ENCODE measurements around the gene SERPING1. TPM values are rescaled to one million over a fixed set of nuclear protein-coding genes. Genes with fewer than 3 reads are reported as not detected.

The SERPING1 gene
- total and polyA plus RNA-seq, 2 donors (not counting 1 experiment from before 2014, with no cell fraction given): not detected

GRCh38 chr11:57645689-57646085 is 48.2 kb downstream of the SERPING1 start:
- Mint-ChIP-seq H3K9me3 (ENCODE audit: insufficient read depth) (no peaks in the 10 kb centered on the region), H3K27me3 (peaks cover 76% of the 10 kb centered on the region)

GRCh38 chr11:57646194-57646798 is 48.8 kb downstream of the SERPING1 start:
- no peaks in the 10 kb centered on the region for H4K20me1 ChIP-seq (ENCODE audit: control insufficient read depth, insufficient read depth, low read length, poor library complexity, severe bottlenecking)
- H3K9me3 ChIP-seq (ENCODE audit: control extremely low read depth in 1 of 3, control insufficient read depth in 2 of 3, insufficient read depth in 1 of 3, low read length in 2 of 3): peaks cover 0 to 11% (median 0%) of the 10 kb centered on the region in 3 donors
- TF ChIP-seq, protein P1, sequence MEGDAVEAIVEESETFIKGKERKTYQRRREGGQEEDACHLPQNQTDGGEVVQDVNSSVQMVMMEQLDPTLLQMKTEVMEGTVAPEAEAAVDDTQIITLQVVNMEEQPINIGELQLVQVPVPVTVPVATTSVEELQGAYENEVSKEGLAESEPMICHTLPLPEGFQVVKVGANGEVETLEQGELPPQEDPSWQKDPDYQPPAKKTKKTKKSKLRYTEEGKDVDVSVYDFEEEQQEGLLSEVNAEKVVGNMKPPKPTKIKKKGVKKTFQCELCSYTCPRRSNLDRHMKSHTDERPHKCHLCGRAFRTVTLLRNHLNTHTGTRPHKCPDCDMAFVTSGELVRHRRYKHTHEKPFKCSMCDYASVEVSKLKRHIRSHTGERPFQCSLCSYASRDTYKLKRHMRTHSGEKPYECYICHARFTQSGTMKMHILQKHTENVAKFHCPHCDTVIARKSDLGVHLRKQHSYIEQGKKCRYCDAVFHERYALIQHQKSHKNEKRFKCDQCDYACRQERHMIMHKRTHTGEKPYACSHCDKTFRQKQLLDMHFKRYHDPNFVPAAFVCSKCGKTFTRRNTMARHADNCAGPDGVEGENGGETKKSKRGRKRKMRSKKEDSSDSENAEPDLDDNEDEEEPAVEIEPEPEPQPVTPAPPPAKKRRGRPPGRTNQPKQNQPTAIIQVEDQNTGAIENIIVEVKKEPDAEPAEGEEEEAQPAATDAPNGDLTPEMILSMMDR (IDR thresholded peaks at IDR 0.05): no peak
- TF ChIP-seq EZH2 (IDR thresholded peaks at IDR 0.05; ENCODE audit: borderline replicate concordance, insufficient read depth, low read depth, low read length, poor library complexity, severe bottlenecking): no peak
- no peak overlapping the region for H3K27ac Mint-ChIP-seq
- H3K9me3 Mint-ChIP-seq (ENCODE audit: insufficient read depth): no peaks in the 10 kb centered on the region
- H3K4me3 ChIP-seq (ENCODE audit: control extremely low read depth in 1 of 5, extremely low read depth in 1 of 5, insufficient read depth in 1 of 5, low read depth in 2 of 5, low read length in 4 of 5): no peak overlapping the region
- WGBS (ENCODE audit: insufficient coverage): 34% methylated on average over 8 of the region's 10 CpGs
- peaks cover 0 to 70% (median 52%) of the 10 kb centered on the region in 4 experiments for H3K27me3 ChIP-seq (replicated peaks in 1 of 4; ENCODE audit: control extremely low read depth in 1 of 4, control insufficient read depth in 3 of 4, insufficient read depth in 4 of 4, low read length in 3 of 4)
- H3K27me3 Mint-ChIP-seq: peaks cover 83% of the 10 kb centered on the region
- H3K4me3 Mint-ChIP-seq: peak overlapping the region; percentile 24
- H3K27ac ChIP-seq (ENCODE audit: low read length in 2 of 2): no peak overlapping the region
- ChIA-PET CTCF (interaction anchor here (1.4 to 1.9 kb wide), 4 partner anchors 10 to 301 kb away, joined by 6 to 8 read pairs (median 8); no protein-coding TSS in a partner anchor), POLR2A (no interaction called here)
- H2AFZ ChIP-seq (ENCODE audit: insufficient read depth, low read depth, low read length, poor library complexity, severe bottlenecking): peak overlapping the region; percentile 19
- H3K4me1 Mint-ChIP-seq: peaks cover 42% of the 10 kb centered on the region
- no peak for ATAC-seq (ENCODE audit: low read depth)
- peaks cover 46 to 48% of the 10 kb centered on the region in 2 donors for H3K4me1 ChIP-seq (ENCODE audit: control insufficient read depth in 2 of 2, insufficient read depth in 2 of 2, low read length in 2 of 2)
- no peak overlapping the region for H3K9ac ChIP-seq (ENCODE audit: low read length)
- no peak for DNase-seq
- H3K4me2 ChIP-seq (replicated peaks; ENCODE audit: low read depth, low read length, poor library complexity, severe bottlenecking): peak overlapping the region; percentile 4
- H3K36me3 ChIP-seq (replicated peaks in 1 of 2; ENCODE audit: control extremely low read depth in 1 of 2, control insufficient read depth in 1 of 2, extremely low read depth in 1 of 2, insufficient read depth in 2 of 2, low read length in 1 of 2): no peaks in the 10 kb centered on the region
- intact Hi-C loops (cut with micrococcal nuclease): no loop called here
- H3K79me2 ChIP-seq (ENCODE audit: control insufficient read depth, insufficient read depth, low read length): no peaks in the 10 kb centered on the region

More at GRCh38 chr11:57645689-57646085, 48.2 kb downstream of the SERPING1 start:
- no peak overlapping the region for H3K9ac ChIP-seq (ENCODE audit: low read length)
- H2AFZ ChIP-seq (ENCODE audit: insufficient read depth, low read depth, low read length, poor library complexity, severe bottlenecking): no peak overlapping the region
- peaks cover 0 to 65% (median 52%) of the 10 kb centered on the region in 4 experiments for H3K27me3 ChIP-seq (replicated peaks in 1 of 4; ENCODE audit: control extremely low read depth in 1 of 4, control insufficient read depth in 3 of 4, insufficient read depth in 4 of 4, low read length in 3 of 4)
- H3K36me3 ChIP-seq (replicated peaks in 1 of 2; ENCODE audit: control extremely low read depth in 1 of 2, control insufficient read depth in 1 of 2, extremely low read depth in 1 of 2, insufficient read depth in 2 of 2, low read length in 1 of 2): no peaks in the 10 kb centered on the region
- H3K4me3 Mint-ChIP-seq: no peak overlapping the region
- ATAC-seq (ENCODE audit: low read depth) (no peak), DNase-seq (no peak)
- no peak overlapping the region for H3K4me2 ChIP-seq (replicated peaks; ENCODE audit: low read depth, low read length, poor library complexity, severe bottlenecking)
- ChIA-PET CTCF (interaction anchor here (1.7 to 6.6 kb wide), 5 partner anchors 11 to 188 kb away, joined by 8 to 106 read pairs (median 44); no protein-coding TSS in a partner anchor), POLR2A (no interaction called here)
- no peak overlapping the region for H3K27ac ChIP-seq (ENCODE audit: low read length in 2 of 2)
- 22% methylated on average over 3 of the region's 5 CpGs for WGBS (ENCODE audit: insufficient coverage)
- peaks cover 46 to 48% of the 10 kb centered on the region in 2 donors for H3K4me1 ChIP-seq (ENCODE audit: control insufficient read depth in 2 of 2, insufficient read depth in 2 of 2, low read length in 2 of 2)
- H4K20me1 ChIP-seq (ENCODE audit: control insufficient read depth, insufficient read depth, low read length, poor library complexity, severe bottlenecking): no peaks in the 10 kb centered on the region
- no peaks in the 10 kb centered on the region for H3K79me2 ChIP-seq (ENCODE audit: control insufficient read depth, insufficient read depth, low read length)
- TF ChIP-seq, protein P1 (IDR thresholded peaks at IDR 0.05): no peak
- no peak for TF ChIP-seq EZH2 (IDR thresholded peaks at IDR 0.05; ENCODE audit: borderline replicate concordance, insufficient read depth, low read depth, low read length, poor library complexity, severe bottlenecking)
- intact Hi-C loops (cut with micrococcal nuclease): no loop called here
- peaks cover 0 to 11% (median 0%) of the 10 kb centered on the region in 3 donors for H3K9me3 ChIP-seq (ENCODE audit: control extremely low read depth in 1 of 3, control insufficient read depth in 2 of 3, insufficient read depth in 1 of 3, low read length in 2 of 3)
- peaks cover 42% of the 10 kb centered on the region for H3K4me1 Mint-ChIP-seq
- H3K27ac Mint-ChIP-seq: no peak overlapping the region
- H3K4me3 ChIP-seq (ENCODE audit: control extremely low read depth in 1 of 5, extremely low read depth in 1 of 5, insufficient read depth in 1 of 5, low read depth in 2 of 5, low read length in 4 of 5): no peak overlapping the region
